T-cell (primary cell): Measurements from ENCODE around the gene ANP32D. TPM values are rescaled to one million over a fixed set of nuclear protein-coding genes. Genes with fewer than 3 reads are reported as not detected.
"Not testable (repeated sequence)": the region's sequence is repeated elsewhere in the genome, so short reads cannot be mapped to it uniquely, and the experiment has no call there.

ENCODE experiments used
- ATAC-seq, 4 experiments: fragments of 200-7000 bp in 3 of 4; fragments of 150-1000 bp in 1 of 4; cut with Tn5 transposase; replicated peaks in 1 of 4; 1 replicate in 3 of 4; 2 replicates in 1 of 4; pipeline ENCODE4 v1.10.0; 2021; ENCODE audit warnings: moderate library complexity in 3 of 4, mild to moderate bottlenecking in 2 of 4, moderate number of reproducible peaks in 1 of 4
- CTCF ChIA-PET, 2 donors: fragments of 300-600 bp; sonication (Branson Sonifier 250); formaldehyde crosslinking; loops; one replicate each; lab custom pipeline; 2022; ENCODE audit warnings: antibody characterized with exemption in 2 of 2; lab: Charles Lee
- POLR2A ChIA-PET, 2 donors: fragments of 300-600 bp; sonication (Branson Sonifier 250); formaldehyde crosslinking; loops; one replicate each; lab custom pipeline; 2022; ENCODE audit warnings: antibody characterized with exemption in 2 of 2; lab: Charles Lee
- DNase-seq, 35 experiments: peaks; one replicate each; pipeline versions ENCODE4 v3.0.0 to v3.0.0-alpha.2; 2013 to 2023
- H3K27ac ChIP-seq: one replicate; pipeline ENCODE4 v1.5.1; 2013; ENCODE audit warnings: low read length
- H3K27me3 ChIP-seq, 2 experiments: replicated peaks in 1 of 2; 1 replicate in 1 of 2; 2 replicates in 1 of 2; pipeline versions ENCODE4 v1.6.1 to v1.7.0; 2013; ENCODE audit warnings: low read length in 1 of 2, mixed read lengths in 1 of 2; ENCODE audit not compliant: control insufficient read depth in 2 of 2, insufficient read depth in 2 of 2; ENCODE audit errors: extremely low read depth in 1 of 2
- H3K36me3 ChIP-seq, 2 donors: 1 replicate in 1 of 2; 2 replicates in 1 of 2; pipeline versions ENCODE4 v1.6.1 to v1.7.0; 2013; ENCODE audit warnings: low read length in 1 of 2; ENCODE audit not compliant: control insufficient read depth in 2 of 2, insufficient read depth in 1 of 2; ENCODE audit errors: extremely low read depth in 1 of 2
- H3K4me1 ChIP-seq, 2 experiments: 1 replicate in 1 of 2; 2 replicates in 1 of 2; pipeline versions ENCODE4 v1.6.1 to v1.7.0; 2013; ENCODE audit warnings: low read length in 2 of 2, mixed read lengths in 1 of 2; ENCODE audit not compliant: insufficient read depth in 2 of 2, control insufficient read depth in 1 of 2; ENCODE audit errors: extremely low read depth in 1 of 2
- H3K4me3 ChIP-seq, 2 donors: 1 replicate in 1 of 2; 2 replicates in 1 of 2; pipeline versions ENCODE4 v1.5.1 to v1.7.0; 2013; ENCODE audit warnings: mild to moderate bottlenecking in 2 of 2, low read length in 1 of 2, moderate library complexity in 1 of 2; ENCODE audit not compliant: control insufficient read depth in 1 of 2; ENCODE audit errors: extremely low read depth in 1 of 2
- H3K9me3 ChIP-seq: 2 replicates; pipeline ENCODE4 v1.7.0; 2013
- H3K27ac Mint-ChIP-seq, 2 donors: one replicate each; pipeline ENCODE4 v1.8.0; 2020 to 2021; ENCODE audit warnings: mild to moderate bottlenecking in 2 of 2, mixed read lengths in 2 of 2
- H3K27me3 Mint-ChIP-seq, 2 donors: one replicate each; pipeline ENCODE4 v1.8.0; 2021 to 2022; ENCODE audit warnings: mixed read lengths in 2 of 2
- H3K36me3 Mint-ChIP-seq: one replicate; pipeline ENCODE4 v1.8.0; 2021; ENCODE audit warnings: mixed read lengths
- H3K4me1 Mint-ChIP-seq, 3 donors: one replicate each; pipeline ENCODE4 v1.8.0; 2020 to 2022; ENCODE audit warnings: mixed read lengths in 3 of 3, mild to moderate bottlenecking in 1 of 3
- H3K4me3 Mint-ChIP-seq, 3 donors: one replicate each; pipeline ENCODE4 v1.8.0; 2020 to 2022; ENCODE audit warnings: mild to moderate bottlenecking in 3 of 3, mixed read lengths in 3 of 3, moderate library complexity in 3 of 3
- H3K9me3 Mint-ChIP-seq, 3 donors: one replicate each; pipeline ENCODE4 v1.8.0; 2020 to 2022; ENCODE audit warnings: mixed read lengths in 3 of 3
- WGBS: methylation state at CpG from one replicate; pipeline ENCODE4 v1.1.5; 2013; ENCODE audit warnings: missing lambda C conversion rate; ENCODE audit not compliant: insufficient coverage; 5-methylcytosine and 5-hydroxymethylcytosine counted together
- total RNA-seq, 35 experiments: library from RNA in 6 of 35; stranded (reverse) in 6 of 35; fragments of 120-200 nt in 1 of 35; gene quantifications; one replicate each; pipeline versions ENCODE4 v1.2.1 to v1.2.4 and lab custom pipeline; 2013 to 2026

Gene ANP32D
- total RNA-seq, 5 donors from 2014 or later (not counting 1 experiment from before 2014, with no cell fraction given), result not detected

GRCh38 chr12:48455116-48455515 lies 17.2 kb upstream of the ANP32D start:
- DNase-seq (no peak), ATAC-seq (no peak)
- peaks cover 1 to 5% (median 1%) of the 10 kb centered on the region in 3 donors for H3K9me3 Mint-ChIP-seq
- peaks cover 0 to 7% of the 10 kb centered on the region in 2 experiments for H3K27me3 ChIP-seq
- no peaks in the 10 kb centered on the region for H3K4me1 Mint-ChIP-seq
- H3K27me3 Mint-ChIP-seq, result peaks cover 16 to 18% of the 10 kb centered on the region in 2 donors
- no peak overlapping the region for H3K4me3 ChIP-seq
- no peaks in the 10 kb centered on the region for H3K4me1 ChIP-seq
- ChIA-PET POLR2A (no interaction called here), CTCF (interaction anchor here in 1 of 2 donors (1.8 kb wide), 1 partner anchor 258 kb away, joined by 4 read pairs; no protein-coding TSS in a partner anchor)
- no peak overlapping the region for H3K27ac Mint-ChIP-seq
- no CpG with 5 or more reads among the region's 2 CpGs for WGBS
- H3K36me3 ChIP-seq, result no peaks in the 10 kb centered on the region
- H3K4me3 Mint-ChIP-seq, result no peak overlapping the region
- H3K9me3 ChIP-seq, result no peaks in the 10 kb centered on the region
- peaks cover 1% of the 10 kb centered on the region for H3K36me3 Mint-ChIP-seq
- H3K27ac ChIP-seq, result no peak overlapping the region

DNA sequence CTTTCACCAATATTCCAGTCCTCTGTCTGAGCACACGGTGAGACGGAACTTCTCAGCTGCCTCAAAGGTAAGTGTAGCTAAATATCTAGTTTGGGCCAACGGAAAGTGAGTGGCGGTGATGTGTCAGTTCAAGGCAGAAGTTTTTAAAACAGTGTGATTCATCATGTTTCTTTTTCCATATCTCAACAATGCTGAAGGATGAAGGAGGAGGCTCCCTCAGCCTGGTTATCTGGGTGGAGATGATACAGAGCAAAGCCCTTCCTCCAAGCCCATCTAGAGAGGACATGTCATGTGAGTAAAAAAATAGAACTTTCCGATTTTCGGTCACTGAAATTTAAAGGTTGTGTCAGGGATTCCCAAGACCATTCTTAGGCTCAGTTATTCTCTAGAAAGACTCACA lies 13.1 kb upstream of the ANP32D start:
- Mint-ChIP-seq H3K4me3 (no peak overlapping the region), H3K9me3 (peaks cover 0 to 2% (median 0%) of the 10 kb centered on the region in 3 donors), H3K27me3 (peaks cover 26 to 31% of the 10 kb centered on the region in 2 donors), H3K4me1 (no peaks in the 10 kb centered on the region), H3K36me3 (no peaks in the 10 kb centered on the region), H3K27ac (no peak overlapping the region)
- ChIA-PET CTCF (no interaction called here), POLR2A (no interaction called here)
- WGBS, result no CpG with 5 or more reads among the region's 6 CpGs
- Histone ChIP-seq H3K27me3 (peaks cover 0 to 7% of the 10 kb centered on the region in 2 experiments), H3K9me3 (no peaks in the 10 kb centered on the region), H3K4me3 (no peak overlapping the region), H3K27ac (no peak overlapping the region), H3K36me3 (no peaks in the 10 kb centered on the region), H3K4me1 (no peaks in the 10 kb centered on the region)
- ATAC-seq (no peak), DNase-seq (no peak)

GRCh38 chr12:48469027-48469426 lies 3.3 kb upstream of the ANP32D start:
- DNase-seq, H3K4me1 ChIP-seq, H3K36me3 ChIP-seq, POLR2A ChIA-PET, H3K27me3 ChIP-seq, H3K4me3 ChIP-seq, H3K27ac Mint-ChIP-seq, H3K4me3 Mint-ChIP-seq, H3K36me3 Mint-ChIP-seq, ATAC-seq, H3K9me3 ChIP-seq, CTCF ChIA-PET, H3K4me1 Mint-ChIP-seq, H3K27ac ChIP-seq: not testable (repeated sequence)
- H3K27me3 Mint-ChIP-seq, result peaks cover 21 to 24% of the 10 kb centered on the region in 2 donors
- 85% methylated on average over 8 of the region's 9 CpGs for WGBS
- H3K9me3 Mint-ChIP-seq, result peaks cover 32 to 47% (median 33%) of the 10 kb centered on the region in 3 donors

GRCh38 chr12:48473061-48473460 lies 702 bp downstream of the ANP32D start:
- H3K27me3 ChIP-seq, result peaks cover 0 to 10% of the 10 kb centered on the region in 2 experiments

GRCh38 chr12:48474497-48474896 lies 2.1 kb downstream of the ANP32D start:
- H3K9me3 Mint-ChIP-seq, result peaks cover 14 to 33% (median 27%) of the 10 kb centered on the region in 3 donors
- 92% methylated on average over 3 of the region's 11 CpGs for WGBS
- H3K9me3 ChIP-seq, H3K4me3 Mint-ChIP-seq, DNase-seq, H3K36me3 ChIP-seq, ATAC-seq, H3K4me3 ChIP-seq, H3K27ac Mint-ChIP-seq, H3K27ac ChIP-seq, H3K4me1 Mint-ChIP-seq, CTCF ChIA-PET, H3K36me3 Mint-ChIP-seq, H3K4me1 ChIP-seq, POLR2A ChIA-PET: not testable (repeated sequence)
- peaks cover 0 to 10% of the 10 kb centered on the region in 2 experiments for H3K27me3 ChIP-seq
- peaks cover 28 to 32% of the 10 kb centered on the region in 2 donors for H3K27me3 Mint-ChIP-seq

More at GRCh38 chr12:48473061-48473460, 702 bp downstream of the ANP32D start:
- Histone ChIP-seq H3K4me3 (no peak overlapping the region), H3K9me3 (no peaks in the 10 kb centered on the region), H3K27ac (no peak overlapping the region), H3K4me1 (no peaks in the 10 kb centered on the region), H3K36me3 (no peaks in the 10 kb centered on the region)
- CTCF ChIA-PET, result no interaction called here
- WGBS, result 69% methylated on average over 5 of the region's 9 CpGs
- Mint-ChIP-seq H3K9me3 (peaks cover 23 to 38% (median 37%) of the 10 kb centered on the region in 3 donors), H3K27me3 (peaks cover 28 to 32% of the 10 kb centered on the region in 2 donors), H3K4me3 (no peak overlapping the region), H3K4me1 (no peaks in the 10 kb centered on the region), H3K27ac (no peak overlapping the region), H3K36me3 (peaks cover 4% of the 10 kb centered on the region)
- POLR2A ChIA-PET, result no interaction called here
- ATAC-seq (no peak), DNase-seq (no peak)

- Mint-ChIP-seq H3K4me3 (no peak within 1 kb of the TSS), H3K9me3 (peaks cover 0 to 9% (median 4%) of the 10 kb centered on the region in 3 donors), H3K27ac (no peak within 1 kb of the TSS), H3K4me1 (no peaks in the 10 kb centered on the region), H3K27me3 (peaks cover 11 to 17% of the 10 kb centered on the region in 2 donors), H3K36me3 (no peaks in the 10 kb centered on the region)
- Histone ChIP-seq H3K4me3 (no peak within 1 kb of the TSS), H3K9me3 (no peaks in the 10 kb centered on the region), H3K36me3 (no peaks in the 10 kb centered on the region), H3K27me3 (peaks cover 0 to 2% of the 10 kb centered on the region in 2 experiments), H3K27ac (no peak within 1 kb of the TSS), H3K4me1 (no peaks in the 10 kb centered on the region)
- ChIA-PET CTCF (no interaction called here), POLR2A (no interaction called here)
- DNase-seq (no peak), ATAC-seq (no peak)
- 89% methylated on average over 1 of the region's 2 CpGs for WGBS
These were observed 9.8 kb downstream of the ANP32D start, which contains the start of gene C12orf54 for GRCh38 chr12:48482198-48482597. Gene C12orf54 (plus strand): TSS chr12:48482498. CDS start chr12:48483297, 799 bp downstream.
